Sigmoid colon (tissue), 7 donors: Measurements from ENCODE around the gene PTPRF. TPM values are rescaled to one million over a fixed set of nuclear protein-coding genes. Genes with fewer than 3 reads are reported as not detected.

Source experiments
- DNase-seq: peaks from one replicate; pipeline ENCODE4 v3.0.0-alpha.2; 2019
- H3K27ac ChIP-seq, 4 donors: fragments of 200-600 bp; sonication (generic); one replicate each; pipeline ENCODE4 v1.5.1; 2016 to 2019; ENCODE audit warnings: mild to moderate bottlenecking in 1 of 4
- H3K27me3 ChIP-seq, 3 donors: fragments of 200-600 bp; sonication (generic); one replicate each; pipeline ENCODE4 v1.5.1; 2019; ENCODE audit warnings: mild to moderate bottlenecking in 1 of 3
- H3K36me3 ChIP-seq, 4 donors: fragments of 200-600 bp; sonication (generic); one replicate each; pipeline ENCODE4 v1.5.1; 2016 to 2019
- H3K4me1 ChIP-seq, 4 donors: fragments of 200-600 bp; sonication (generic); one replicate each; pipeline ENCODE4 v1.5.1; 2017 to 2019
- H3K4me3 ChIP-seq, 4 donors: fragments of 200-600 bp; sonication (generic); one replicate each; pipeline ENCODE4 v1.5.1; 2017 to 2019; ENCODE audit warnings: mild to moderate bottlenecking in 2 of 4, moderate library complexity in 1 of 4
- H3K9me3 ChIP-seq, 4 donors: fragments of 200-600 bp in 3 of 4; sonication (generic) in 3 of 4; one replicate each; pipeline versions ENCODE4 v1.5.1 to v1.6.1; 2013 to 2019
- EP300 ChIP-seq, 4 donors: sonication (generic); formaldehyde crosslinking; IDR thresholded peaks; one replicate each; pipeline ENCODE4 v1.6.1; 2017; ENCODE audit warnings: antibody characterized with exemption in 4 of 4
- POLR2A ChIP-seq, 2 donors: fragments of 450-650 bp; IDR thresholded peaks; one replicate each; pipeline ENCODE4 v1.6.1; 2016; ENCODE audit warnings: antibody characterized with exemption in 2 of 2, mild to moderate bottlenecking in 2 of 2, moderate library complexity in 2 of 2
- POLR2AphosphoS5 ChIP-seq, 4 donors: sonication (generic); formaldehyde crosslinking; IDR thresholded peaks; one replicate each; pipeline ENCODE4 v1.6.1; 2017; ENCODE audit warnings: antibody characterized with exemption in 4 of 4
- WGBS, 2 donors: extraction: QIAGEN DNeasy Blood & Tissue Kit; methylation state at CpG; one replicate each; pipeline ENCODE4 v1.1.7; 2013; 5-methylcytosine and 5-hydroxymethylcytosine counted together
- intact Hi-C: fragments of 100-400 bp; cut with DNase I; formaldehyde crosslinking; loops from one replicate; pipeline ENCODE4 v1.15.1; 2023
- polyA plus RNA-seq, 3 donors: library from polyadenylated mRNA; stranded (reverse); fragments of 200-250 nt; gene quantifications; one replicate each; pipeline ENCODE4 v1.2.3, GENCODE V29; 2013
- total RNA-seq, 4 donors: library from RNA; depleted of rRNA; stranded (reverse); fragments of >200 nt; gene quantifications; one replicate each; pipeline ENCODE4 v1.1.0, GENCODE V29; 2016
- TF ChIP-seq, protein P1 (sequence below), 4 experiments: fragments of 450-650 bp in 3 of 4; fragments of 200-600 bp in 1 of 4; IDR thresholded peaks; one replicate each; pipeline ENCODE4 v1.5.1; 2016 to 2019; ENCODE audit warnings: antibody characterized with exemption in 4 of 4, mild to moderate bottlenecking in 3 of 4, moderate library complexity in 2 of 4
- donor health status: healthy with polysubstance abuse.
- donor health status: Bipolar disorder and iron deficiency.
- donor health status: healthy.

Gene PTPRF
- total and polyA plus RNA-seq, 7 donors = 18.6 to 125 (median 40.0) TPM

GRCh38 chr1:43597028-43597427 is 66.3 kb downstream of the PTPRF start:
- no peaks in the 10 kb centered on the region for H3K9me3 ChIP-seq
- no peak overlapping the region for H3K4me3 ChIP-seq
- TF ChIP-seq EP300 (IDR thresholded peaks at IDR 0.05) = no peak
- TF ChIP-seq, protein P1, sequence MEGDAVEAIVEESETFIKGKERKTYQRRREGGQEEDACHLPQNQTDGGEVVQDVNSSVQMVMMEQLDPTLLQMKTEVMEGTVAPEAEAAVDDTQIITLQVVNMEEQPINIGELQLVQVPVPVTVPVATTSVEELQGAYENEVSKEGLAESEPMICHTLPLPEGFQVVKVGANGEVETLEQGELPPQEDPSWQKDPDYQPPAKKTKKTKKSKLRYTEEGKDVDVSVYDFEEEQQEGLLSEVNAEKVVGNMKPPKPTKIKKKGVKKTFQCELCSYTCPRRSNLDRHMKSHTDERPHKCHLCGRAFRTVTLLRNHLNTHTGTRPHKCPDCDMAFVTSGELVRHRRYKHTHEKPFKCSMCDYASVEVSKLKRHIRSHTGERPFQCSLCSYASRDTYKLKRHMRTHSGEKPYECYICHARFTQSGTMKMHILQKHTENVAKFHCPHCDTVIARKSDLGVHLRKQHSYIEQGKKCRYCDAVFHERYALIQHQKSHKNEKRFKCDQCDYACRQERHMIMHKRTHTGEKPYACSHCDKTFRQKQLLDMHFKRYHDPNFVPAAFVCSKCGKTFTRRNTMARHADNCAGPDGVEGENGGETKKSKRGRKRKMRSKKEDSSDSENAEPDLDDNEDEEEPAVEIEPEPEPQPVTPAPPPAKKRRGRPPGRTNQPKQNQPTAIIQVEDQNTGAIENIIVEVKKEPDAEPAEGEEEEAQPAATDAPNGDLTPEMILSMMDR (IDR thresholded peaks at IDR 0.05) = no peak
- TF ChIP-seq POLR2A (IDR thresholded peaks at IDR 0.05) = no peak
- no peak for TF ChIP-seq POLR2AphosphoS5 (IDR thresholded peaks at IDR 0.05)
- H3K36me3 ChIP-seq = peaks cover 8 to 61% (median 14%) of the 10 kb centered on the region in 4 donors
- no peaks in the 10 kb centered on the region for H3K4me1 ChIP-seq
- H3K27ac ChIP-seq = no peak overlapping the region
- DNase-seq = no peak
- no peaks in the 10 kb centered on the region for H3K27me3 ChIP-seq
- WGBS, 2 donors = 88 to 89% methylated on average over 5 of the region's 5 CpGs
- intact Hi-C loops = no loop called here

DNA sequence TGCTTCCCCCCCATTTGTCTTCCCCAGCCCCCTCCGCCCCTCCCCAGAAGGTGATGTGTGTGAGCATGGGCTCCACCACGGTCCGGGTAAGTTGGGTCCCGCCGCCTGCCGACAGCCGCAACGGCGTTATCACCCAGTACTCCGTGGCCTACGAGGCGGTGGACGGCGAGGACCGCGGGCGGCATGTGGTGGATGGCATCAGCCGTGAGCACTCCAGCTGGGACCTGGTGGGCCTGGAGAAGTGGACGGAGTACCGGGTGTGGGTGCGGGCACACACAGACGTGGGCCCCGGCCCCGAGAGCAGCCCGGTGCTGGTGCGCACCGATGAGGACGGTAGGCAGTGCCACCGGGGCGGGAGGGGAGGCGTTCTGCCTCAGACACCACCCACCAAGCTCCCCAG is 67.0 kb downstream of the PTPRF start:
- 96% methylated on average over 31 of the region's 31 CpGs for WGBS, 2 donors
- no peak for TF ChIP-seq EP300 (IDR thresholded peaks at IDR 0.05)
- TF ChIP-seq, protein P1 (IDR thresholded peaks at IDR 0.05) = no peak
- TF ChIP-seq POLR2A (IDR thresholded peaks at IDR 0.05) = no peak
- TF ChIP-seq POLR2AphosphoS5 (IDR thresholded peaks at IDR 0.05) = no peak
- Histone ChIP-seq H3K27ac (no peak overlapping the region), H3K9me3 (no peaks in the 10 kb centered on the region), H3K36me3 (peaks cover 5 to 54% (median 8%) of the 10 kb centered on the region in 4 donors), H3K4me1 (no peaks in the 10 kb centered on the region), H3K27me3 (no peaks in the 10 kb centered on the region), H3K4me3 (no peak overlapping the region)
- DNase-seq = no peak
- intact Hi-C loops = no loop called here

DNA sequence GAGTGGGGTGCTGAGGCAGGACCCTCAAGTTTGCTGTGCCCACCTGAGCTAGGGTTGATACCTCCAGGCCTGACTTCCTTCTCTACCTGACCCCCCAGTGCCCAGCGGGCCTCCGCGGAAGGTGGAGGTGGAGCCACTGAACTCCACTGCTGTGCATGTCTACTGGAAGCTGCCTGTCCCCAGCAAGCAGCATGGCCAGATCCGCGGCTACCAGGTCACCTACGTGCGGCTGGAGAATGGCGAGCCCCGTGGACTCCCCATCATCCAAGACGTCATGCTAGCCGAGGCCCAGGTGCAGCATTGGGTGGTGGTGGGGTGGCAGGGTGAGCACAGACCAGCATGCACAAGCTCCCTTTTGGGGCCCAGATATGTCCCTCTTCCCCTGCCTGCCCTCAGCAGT is 67.9 kb downstream of the PTPRF start:
- WGBS, 2 donors = 94 to 95% methylated on average over 11 of the region's 11 CpGs
- Histone ChIP-seq H3K4me1 (no peaks in the 10 kb centered on the region), H3K36me3 (peaks cover 0 to 56% (median 5%) of the 10 kb centered on the region in 4 donors), H3K27ac (no peak overlapping the region), H3K9me3 (no peaks in the 10 kb centered on the region), H3K4me3 (no peak overlapping the region), H3K27me3 (no peaks in the 10 kb centered on the region)
- intact Hi-C loops = no loop called here
- no peak for DNase-seq
- TF ChIP-seq POLR2AphosphoS5 (IDR thresholded peaks at IDR 0.05) = no peak
- no peak for TF ChIP-seq EP300 (IDR thresholded peaks at IDR 0.05)
- no peak for TF ChIP-seq POLR2A (IDR thresholded peaks at IDR 0.05)
- TF ChIP-seq, protein P1 (IDR thresholded peaks at IDR 0.05) = no peak

DNA sequence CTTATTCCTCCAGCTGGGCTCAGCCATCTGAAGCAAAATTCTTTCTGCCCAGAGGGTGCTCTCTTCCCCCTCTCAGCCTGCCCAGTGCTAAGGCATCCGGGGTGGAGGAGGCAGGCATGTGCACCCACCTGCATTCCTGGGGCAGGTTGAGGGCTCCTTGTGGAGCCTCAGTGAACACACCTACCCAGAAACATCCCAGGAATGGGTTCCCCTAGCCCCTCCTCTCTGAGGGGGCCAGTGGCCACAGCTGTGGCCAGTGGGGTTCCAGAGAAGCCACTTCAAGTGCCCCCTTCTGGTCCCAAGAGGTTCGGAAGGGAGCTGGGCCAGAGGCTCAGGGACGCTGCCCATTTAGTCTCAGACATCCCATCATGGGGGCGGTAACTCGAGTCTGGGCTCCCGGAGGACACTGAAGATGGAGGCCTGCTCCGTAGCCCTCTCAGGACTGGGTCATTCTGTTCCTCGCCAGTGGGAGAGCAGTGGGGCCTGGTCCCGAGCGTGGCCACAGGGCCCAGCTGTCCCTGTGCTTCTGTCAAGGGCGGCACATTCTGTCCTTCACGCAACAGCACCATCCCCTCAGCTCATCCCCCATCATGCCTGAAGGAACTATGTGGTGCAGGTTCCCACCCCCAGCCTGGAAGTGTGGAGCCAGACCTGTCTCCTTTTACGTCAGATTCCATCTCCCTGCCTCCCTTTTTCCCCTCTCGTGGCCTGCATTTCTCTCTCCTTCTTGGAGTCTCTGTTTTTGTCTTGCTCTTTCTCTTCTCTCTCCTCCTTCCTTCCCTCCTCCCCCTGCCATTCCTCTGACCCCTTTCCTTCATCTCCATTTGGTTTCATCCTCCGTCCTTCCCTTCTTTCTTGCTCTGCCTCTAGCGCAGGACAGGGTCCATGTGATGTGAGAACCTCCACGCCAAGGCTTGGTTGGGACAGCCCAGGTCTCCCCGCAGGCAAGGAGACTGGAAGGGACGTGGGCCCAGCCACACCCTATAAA is 69.6 kb downstream of the PTPRF start:
- Histone ChIP-seq H3K36me3 (peaks cover 7 to 60% (median 16%) of the 10 kb centered on the region in 4 donors), H3K9me3 (no peaks in the 10 kb centered on the region), H3K4me1 (no peaks in the 10 kb centered on the region), H3K4me3 (no peak overlapping the region), H3K27me3 (no peaks in the 10 kb centered on the region), H3K27ac (no peak overlapping the region)
- no peak for DNase-seq
- no peak for TF ChIP-seq POLR2AphosphoS5 (IDR thresholded peaks at IDR 0.05)
- no peak for TF ChIP-seq EP300 (IDR thresholded peaks at IDR 0.05)
- TF ChIP-seq, protein P1 (IDR thresholded peaks at IDR 0.05) = no peak
- no peak for TF ChIP-seq POLR2A (IDR thresholded peaks at IDR 0.05)
- intact Hi-C loops = no loop called here
- WGBS, 2 donors = 90% methylated on average over 19 of the region's 19 CpGs
